Gastroesophageal sphincter (tissue), 4 donors: ENCODE data around the gene DIP2C. TPM values are rescaled to one million over a fixed set of nuclear protein-coding genes. Genes with fewer than 3 reads are reported as not detected.

Source experiments
- ATAC-seq: fragments of 150-250 bp; one replicate; pipeline ENCODE4 v1.9.1; 2016; ENCODE audit warnings: mild to moderate bottlenecking, moderate library complexity
- H3K27ac ChIP-seq, 4 donors: fragments of 200-600 bp; sonication (generic) in 3 of 4; 1 replicate in 3 of 4; 2 replicates in 1 of 4; pipeline ENCODE4 v1.5.1; 2016 to 2019
- H3K27me3 ChIP-seq: fragments of 200-600 bp; sonication (generic); one replicate; pipeline ENCODE4 v1.5.1; 2019
- H3K36me3 ChIP-seq, 2 donors: fragments of 200-600 bp; sonication (generic); one replicate each; pipeline ENCODE4 v1.5.1; 2019; ENCODE audit warnings: control low read depth in 1 of 2
- H3K4me1 ChIP-seq, 3 donors: fragments of 200-600 bp; sonication (generic); 1 replicate in 2 of 3; 2 replicates in 1 of 3; pipeline ENCODE4 v1.5.1; 2016 to 2019; ENCODE audit warnings: control low read depth in 2 of 3
- H3K4me3 ChIP-seq, 2 donors: fragments of 200-600 bp; sonication (generic); one replicate each; pipeline ENCODE4 v1.5.1; 2019; ENCODE audit warnings: mild to moderate bottlenecking in 1 of 2, moderate library complexity in 1 of 2
- H3K9me3 ChIP-seq, 3 donors: fragments of 200-600 bp; sonication (generic); one replicate each; pipeline ENCODE4 v1.5.1; 2017 to 2019; ENCODE audit warnings: control low read depth in 2 of 3
- CTCF ChIP-seq, 4 experiments: fragments of 200-600 bp in 2 of 4; fragments of 450-650 bp in 2 of 4; sonication (generic) in 1 of 4; IDR thresholded peaks; one replicate each; pipeline ENCODE4 v1.5.1; 2017 to 2019; ENCODE audit warnings: antibody characterized with exemption in 4 of 4, mild to moderate bottlenecking in 2 of 4, moderate library complexity in 2 of 4
- EP300 ChIP-seq: sonication (generic); formaldehyde crosslinking; IDR thresholded peaks from one replicate; pipeline ENCODE4 v1.6.1; 2017; ENCODE audit warnings: antibody characterized with exemption, mild to moderate bottlenecking
- POLR2A ChIP-seq, 2 donors: fragments of 450-650 bp; IDR thresholded peaks; one replicate each; pipeline ENCODE4 v1.6.1; 2017; ENCODE audit warnings: antibody characterized with exemption in 2 of 2, mild to moderate bottlenecking in 2 of 2, moderate library complexity in 1 of 2
- POLR2AphosphoS5 ChIP-seq: sonication (generic); formaldehyde crosslinking; IDR thresholded peaks from one replicate; pipeline ENCODE4 v1.6.1; 2017; ENCODE audit warnings: antibody characterized with exemption
- WGBS, 2 donors: methylation state at CpG; one replicate each; pipeline ENCODE4 v1.1.5; 2018; ENCODE audit warnings: low coverage in 1 of 2; 5-methylcytosine and 5-hydroxymethylcytosine counted together
- total RNA-seq, 4 donors: library from RNA; depleted of rRNA; stranded (reverse); fragments of >200 nt; gene quantifications; one replicate each; pipeline ENCODE4 v1.1.0, GENCODE V29; 2016

The DIP2C gene
- total RNA-seq, 4 donors from 2014 or later: 40.8 to 73.8 (median 47.7) TPM

GRCh38 chr10:625333-625696 lies 64.2 kb downstream of the DIP2C start:
- TF ChIP-seq POLR2A (IDR thresholded peaks at IDR 0.05) (no peak), EP300 (no peak), POLR2AphosphoS5 (no peak), CTCF (IDR thresholded peaks at IDR 0.05) (no peak)
- Histone ChIP-seq H3K9me3 (no peaks in the 10 kb centered on the region), H3K4me1 (peaks cover 8 to 98% (median 38%) of the 10 kb centered on the region in 3 donors), H3K36me3 (no peaks in the 10 kb centered on the region), H3K27ac (peak overlapping the region; percentile 79 to 93 (median 91)), H3K27me3 (no peaks in the 10 kb centered on the region), H3K4me3 (peak overlapping the region in 1 of 2 donors; percentile 33)
- ATAC-seq: peak; percentile 29
- 37% methylated on average over 4 of the region's 17 CpGs; no CpG with 5 or more reads in 1 of the 2 donors for WGBS, 2 donors

- H3K27ac ChIP-seq: peak overlapping the region; percentile 79 to 93 (median 91)
- peak; percentile 74 for ATAC-seq
- 40% methylated on average over 1 of the region's 35 CpGs; no CpG with 5 or more reads in 1 of the 2 donors for WGBS, 2 donors
- peak overlapping the region in 1 of 2 donors; percentile 33 for H3K4me3 ChIP-seq
- no peaks in the 10 kb centered on the region for H3K9me3 ChIP-seq
- peaks cover 8 to 100% (median 38%) of the 10 kb centered on the region in 3 donors for H3K4me1 ChIP-seq
- no peaks in the 10 kb centered on the region for H3K27me3 ChIP-seq
- TF ChIP-seq POLR2AphosphoS5: peak; percentile 91
- TF ChIP-seq POLR2A (IDR thresholded peaks at IDR 0.05): no peak
- H3K36me3 ChIP-seq: no peaks in the 10 kb centered on the region
Measured at GRCh38 chr10:624605-625332, 64.7 kb downstream of the DIP2C start.

GRCh38 chr10:624312-624604 lies 65.2 kb downstream of the DIP2C start:
- H3K4me1 ChIP-seq: peaks cover 8 to 100% (median 38%) of the 10 kb centered on the region in 3 donors
- no peak for TF ChIP-seq POLR2A (IDR thresholded peaks at IDR 0.05)
- no peak for TF ChIP-seq CTCF (IDR thresholded peaks at IDR 0.05)
- TF ChIP-seq EP300: no peak
- no peak for TF ChIP-seq POLR2AphosphoS5
- ATAC-seq: no peak
- H3K36me3 ChIP-seq: no peaks in the 10 kb centered on the region
- 40% methylated on average over 1 of the region's 8 CpGs; no CpG with 5 or more reads in 1 of the 2 donors for WGBS, 2 donors
- H3K27ac ChIP-seq: peak overlapping the region; percentile 79 to 93 (median 91)
- no peaks in the 10 kb centered on the region for H3K9me3 ChIP-seq
- peak overlapping the region in 1 of 2 donors; percentile 33 for H3K4me3 ChIP-seq
- H3K27me3 ChIP-seq: no peaks in the 10 kb centered on the region

GRCh38 chr10:623477-624311 lies 65.8 kb downstream of the DIP2C start:
- no peaks in the 10 kb centered on the region for H3K9me3 ChIP-seq
- 6 to 17% methylated on average over 1 to 6 of the region's 24 CpGs for WGBS, 2 donors
- ATAC-seq: no peak
- no peak overlapping the region for H3K4me3 ChIP-seq
- H3K4me1 ChIP-seq: peaks cover 8 to 100% (median 41%) of the 10 kb centered on the region in 3 donors
- H3K27ac ChIP-seq: peak overlapping the region; percentile 79 to 93 (median 91)
- TF ChIP-seq EP300: no peak
- TF ChIP-seq POLR2AphosphoS5: no peak
- TF ChIP-seq CTCF (IDR thresholded peaks at IDR 0.05): no peak
- TF ChIP-seq POLR2A (IDR thresholded peaks at IDR 0.05): no peak
- H3K36me3 ChIP-seq: no peaks in the 10 kb centered on the region
- no peaks in the 10 kb centered on the region for H3K27me3 ChIP-seq

GRCh38 chr10:623014-623413 lies 66.5 kb downstream of the DIP2C start:
- ATAC-seq: no peak
- Histone ChIP-seq H3K4me3 (no peak overlapping the region), H3K27ac (peak overlapping the region in 3 of 4 donors; percentile 90 to 93 (median 92)), H3K9me3 (no peaks in the 10 kb centered on the region), H3K4me1 (peaks cover 8 to 100% (median 47%) of the 10 kb centered on the region in 3 donors), H3K36me3 (no peaks in the 10 kb centered on the region), H3K27me3 (no peaks in the 10 kb centered on the region)
- TF ChIP-seq CTCF (IDR thresholded peaks at IDR 0.05) (no peak), EP300 (no peak), POLR2A (IDR thresholded peaks at IDR 0.05) (no peak), POLR2AphosphoS5 (no peak)
- WGBS, 2 donors: 88% methylated on average over 9 of the region's 19 CpGs; no CpG with 5 or more reads in 1 of the 2 donors
